ENCODE data around the gene KLHL7. TPM values are rescaled to one million over a fixed set of nuclear protein-coding genes. Genes with fewer than 3 reads are reported as not detected.

KLHL7 gene
- total RNA-seq, 1 experiment from 2014 or later = 20.6 TPM

DNA sequence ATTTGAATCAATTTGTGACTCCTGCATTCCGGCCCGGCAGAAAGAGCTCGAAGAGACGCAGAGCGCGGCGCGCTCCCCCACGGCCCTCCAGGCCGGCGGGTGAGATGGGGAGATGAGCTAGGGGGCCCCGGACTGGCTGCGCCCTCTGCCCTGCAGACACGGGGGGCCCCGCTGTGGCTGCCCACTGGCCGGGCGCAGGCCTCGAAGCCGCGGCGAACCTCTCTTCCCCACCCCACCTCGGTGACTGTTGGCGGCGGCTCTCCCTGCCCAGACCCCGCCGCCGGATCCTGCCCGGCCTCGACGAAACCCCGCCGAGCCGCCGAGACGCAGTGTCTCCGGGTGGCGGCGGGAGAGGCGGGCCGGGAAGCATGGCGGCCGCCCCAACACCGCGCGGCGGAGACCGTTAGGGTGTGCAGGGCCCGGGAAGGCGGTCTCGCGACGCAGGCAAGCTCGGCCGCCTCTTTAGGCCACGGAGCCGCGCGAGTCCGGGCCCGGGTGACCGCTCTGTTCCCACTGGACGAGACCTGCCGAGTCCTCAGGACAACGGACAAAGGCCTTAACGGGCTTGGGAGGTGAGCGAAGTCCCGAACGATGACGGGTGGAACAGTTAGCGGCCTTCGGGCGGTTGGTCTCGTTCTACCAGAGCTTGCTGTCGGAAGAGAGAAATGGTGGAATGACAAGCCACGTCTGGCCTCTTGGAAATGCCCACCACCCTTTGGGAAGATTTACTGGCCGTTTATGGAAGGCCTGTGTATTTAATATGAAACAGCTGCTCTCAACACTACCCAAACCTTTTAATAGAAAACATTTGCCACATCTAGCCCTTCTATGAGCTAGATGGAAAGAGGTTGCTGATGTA lies 100.6 kb downstream of the KLHL7 start:
- Histone ChIP-seq H3K27me3 (ENCODE audit: insufficient read depth, low read length) (no peaks in the 10 kb centered on the region), H2AFZ (ENCODE audit: low read depth, low read length, poor library complexity, severe bottlenecking) (no peak overlapping the region), H3K9me3 (ENCODE audit: control insufficient read depth in 1 of 2, insufficient read depth in 1 of 2, low read depth in 1 of 2, low read length in 2 of 2) (no peaks in the 10 kb centered on the region), H3K9me2 (ENCODE audit: insufficient read depth) (no peaks in the 10 kb centered on the region), H3K79me2 (ENCODE audit: insufficient read depth, low read length) (no peaks in the 10 kb centered on the region), H3K4me2 (ENCODE audit: low read length) (no peak overlapping the region), H4K20me1 (ENCODE audit: insufficient read depth) (no peaks in the 10 kb centered on the region), H3K27ac (ENCODE audit: low read depth, low read length) (no peak overlapping the region), H3K36me3 (ENCODE audit: control insufficient read depth in 1 of 2, insufficient read depth in 2 of 2, low read length in 2 of 2) (peaks cover 0 to 1% of the 10 kb centered on the region in 2 experiments; a peak in 2 of 4 replicates), H3K9ac (ENCODE audit: low read length) (no peak overlapping the region), H3K4me3 (replicated peaks in 1 of 2; ENCODE audit: low read depth in 1 of 2, low read length in 2 of 2) (no peak overlapping the region), H3K4me1 (ENCODE audit: control insufficient read depth in 1 of 2, insufficient read depth in 2 of 2, low read length in 2 of 2) (no peaks in the 10 kb centered on the region)
- ChIA-PET CTCF (no interaction called here), POLR2A (no interaction called here), RAD21 (ENCODE audit: low non-redundant PET in 1 of 2, low total read pairs in 2 of 2, uncharacterized antibody in 2 of 2, unreplicated experiment in 2 of 2) (no interaction called here)
- intact Hi-C loops (cut with micrococcal nuclease) = no loop called here
- TF ChIP-seq SIN3A (IDR thresholded peaks at IDR 0.05; ENCODE audit: low read depth) (no peak), EZH2phosphoT487 (IDR thresholded peaks at IDR 0.05; ENCODE audit: borderline replicate concordance) (no peak), ZFX (IDR thresholded peaks at IDR 0.05) (no peak), YY1 (IDR thresholded peaks at IDR 0.05; ENCODE audit: extremely low read depth, insufficient replicate concordance, low read depth, low read length) (no peak), SP1 (IDR thresholded peaks at IDR 0.05; ENCODE audit: low read depth) (no peak), ATF3 (IDR thresholded peaks at IDR 0.05) (no peak), CEBPB (IDR thresholded peaks at IDR 0.05; ENCODE audit: low read depth) (no peak)
- no peak for ATAC-seq
- BruUV-seq (replicated peaks) = no TSS peak
- DNase-seq (ENCODE audit: low read depth, low spot score) = no peak

DNA sequence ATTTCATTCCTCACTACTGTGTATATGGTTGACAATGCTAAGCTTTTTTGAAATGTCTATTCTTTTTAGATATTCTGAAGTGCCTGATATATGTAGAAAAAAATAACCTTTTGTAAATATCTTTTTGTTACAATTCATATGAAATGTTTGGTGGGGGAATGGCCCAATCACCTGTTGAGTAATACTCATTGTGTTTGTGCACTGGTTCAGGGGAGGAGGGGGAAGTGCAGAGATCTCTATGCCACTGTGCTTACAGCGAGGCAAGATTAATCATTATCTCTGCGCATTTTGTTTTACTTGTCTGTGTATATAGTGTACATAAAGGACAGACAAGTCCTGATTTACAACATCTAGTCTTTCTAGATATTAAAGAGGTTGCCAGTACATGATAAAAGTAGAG lies 101.4 kb downstream of the KLHL7 start:
- RAD21 ChIA-PET (ENCODE audit: low non-redundant PET in 1 of 2, low total read pairs in 2 of 2, uncharacterized antibody in 2 of 2, unreplicated experiment in 2 of 2) = no interaction called here
- TF ChIP-seq MAX (IDR thresholded peaks at IDR 0.05) (no peak), CBX3 (IDR thresholded peaks at IDR 0.05; ENCODE audit: low read depth) (no peak), JUND (IDR thresholded peaks at IDR 0.05) (no peak), POLR2AphosphoS5 (IDR thresholded peaks at IDR 0.05; ENCODE audit: low read depth, low read length) (no peak), POLR2A (IDR thresholded peaks at IDR 0.05; ENCODE audit: borderline replicate concordance, extremely low read depth, insufficient read depth, insufficient read length) (no peak), TCF7L2 (IDR thresholded peaks at IDR 0.05; ENCODE audit: borderline replicate concordance, extremely low read depth, insufficient read depth, insufficient read length) (no peak), SP1 (IDR thresholded peaks at IDR 0.05; ENCODE audit: low read depth) (no peak)
- TF ChIP-seq, protein P1, sequence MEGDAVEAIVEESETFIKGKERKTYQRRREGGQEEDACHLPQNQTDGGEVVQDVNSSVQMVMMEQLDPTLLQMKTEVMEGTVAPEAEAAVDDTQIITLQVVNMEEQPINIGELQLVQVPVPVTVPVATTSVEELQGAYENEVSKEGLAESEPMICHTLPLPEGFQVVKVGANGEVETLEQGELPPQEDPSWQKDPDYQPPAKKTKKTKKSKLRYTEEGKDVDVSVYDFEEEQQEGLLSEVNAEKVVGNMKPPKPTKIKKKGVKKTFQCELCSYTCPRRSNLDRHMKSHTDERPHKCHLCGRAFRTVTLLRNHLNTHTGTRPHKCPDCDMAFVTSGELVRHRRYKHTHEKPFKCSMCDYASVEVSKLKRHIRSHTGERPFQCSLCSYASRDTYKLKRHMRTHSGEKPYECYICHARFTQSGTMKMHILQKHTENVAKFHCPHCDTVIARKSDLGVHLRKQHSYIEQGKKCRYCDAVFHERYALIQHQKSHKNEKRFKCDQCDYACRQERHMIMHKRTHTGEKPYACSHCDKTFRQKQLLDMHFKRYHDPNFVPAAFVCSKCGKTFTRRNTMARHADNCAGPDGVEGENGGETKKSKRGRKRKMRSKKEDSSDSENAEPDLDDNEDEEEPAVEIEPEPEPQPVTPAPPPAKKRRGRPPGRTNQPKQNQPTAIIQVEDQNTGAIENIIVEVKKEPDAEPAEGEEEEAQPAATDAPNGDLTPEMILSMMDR (IDR thresholded peaks at IDR 0.05 in 2 of 3, conservative IDR thresholded peaks at IDR 0.05 in 1 of 3; ENCODE audit: borderline replicate concordance in 1 of 3, insufficient read depth in 1 of 3, low read depth in 2 of 3, low read length in 2 of 3) = no peak
- TF ChIP-seq, protein P2, sequence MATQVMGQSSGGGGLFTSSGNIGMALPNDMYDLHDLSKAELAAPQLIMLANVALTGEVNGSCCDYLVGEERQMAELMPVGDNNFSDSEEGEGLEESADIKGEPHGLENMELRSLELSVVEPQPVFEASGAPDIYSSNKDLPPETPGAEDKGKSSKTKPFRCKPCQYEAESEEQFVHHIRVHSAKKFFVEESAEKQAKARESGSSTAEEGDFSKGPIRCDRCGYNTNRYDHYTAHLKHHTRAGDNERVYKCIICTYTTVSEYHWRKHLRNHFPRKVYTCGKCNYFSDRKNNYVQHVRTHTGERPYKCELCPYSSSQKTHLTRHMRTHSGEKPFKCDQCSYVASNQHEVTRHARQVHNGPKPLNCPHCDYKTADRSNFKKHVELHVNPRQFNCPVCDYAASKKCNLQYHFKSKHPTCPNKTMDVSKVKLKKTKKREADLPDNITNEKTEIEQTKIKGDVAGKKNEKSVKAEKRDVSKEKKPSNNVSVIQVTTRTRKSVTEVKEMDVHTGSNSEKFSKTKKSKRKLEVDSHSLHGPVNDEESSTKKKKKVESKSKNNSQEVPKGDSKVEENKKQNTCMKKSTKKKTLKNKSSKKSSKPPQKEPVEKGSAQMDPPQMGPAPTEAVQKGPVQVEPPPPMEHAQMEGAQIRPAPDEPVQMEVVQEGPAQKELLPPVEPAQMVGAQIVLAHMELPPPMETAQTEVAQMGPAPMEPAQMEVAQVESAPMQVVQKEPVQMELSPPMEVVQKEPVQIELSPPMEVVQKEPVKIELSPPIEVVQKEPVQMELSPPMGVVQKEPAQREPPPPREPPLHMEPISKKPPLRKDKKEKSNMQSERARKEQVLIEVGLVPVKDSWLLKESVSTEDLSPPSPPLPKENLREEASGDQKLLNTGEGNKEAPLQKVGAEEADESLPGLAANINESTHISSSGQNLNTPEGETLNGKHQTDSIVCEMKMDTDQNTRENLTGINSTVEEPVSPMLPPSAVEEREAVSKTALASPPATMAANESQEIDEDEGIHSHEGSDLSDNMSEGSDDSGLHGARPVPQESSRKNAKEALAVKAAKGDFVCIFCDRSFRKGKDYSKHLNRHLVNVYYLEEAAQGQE (IDR thresholded peaks at IDR 0.05; ENCODE audit: low read depth) = no peak

More for the DNA sequence above, 101.4 kb downstream of the KLHL7 start:
- BruUV-seq (replicated peaks) = no TSS peak
- ATAC-seq (no peak), DNase-seq (ENCODE audit: low read depth, low spot score) (no peak)
- Histone ChIP-seq H3K4me2 (ENCODE audit: low read length) (no peak overlapping the region), H3K9me2 (ENCODE audit: insufficient read depth) (no peaks in the 10 kb centered on the region), H3K36me3 (ENCODE audit: control insufficient read depth in 1 of 2, insufficient read depth in 2 of 2, low read length in 2 of 2) (no peaks in the 10 kb centered on the region), H3K4me1 (ENCODE audit: control insufficient read depth in 1 of 2, insufficient read depth in 2 of 2, low read length in 2 of 2) (no peaks in the 10 kb centered on the region), H3K79me2 (ENCODE audit: insufficient read depth, low read length) (no peaks in the 10 kb centered on the region), H3K9me3 (ENCODE audit: control insufficient read depth in 1 of 2, insufficient read depth in 1 of 2, low read depth in 1 of 2, low read length in 2 of 2) (no peaks in the 10 kb centered on the region), H3K4me3 (replicated peaks in 1 of 2; ENCODE audit: low read depth in 1 of 2, low read length in 2 of 2) (no peak overlapping the region), H3K27me3 (ENCODE audit: insufficient read depth, low read length) (no peaks in the 10 kb centered on the region), H2AFZ (ENCODE audit: low read depth, low read length, poor library complexity, severe bottlenecking) (no peak overlapping the region), H3K9ac (ENCODE audit: low read length) (no peak overlapping the region), H4K20me1 (ENCODE audit: insufficient read depth) (no peaks in the 10 kb centered on the region), H3K27ac (ENCODE audit: low read depth, low read length) (no peak overlapping the region)
- POLR2A ChIA-PET = no interaction called here
- intact Hi-C loops (cut with micrococcal nuclease) = no loop called here
- CTCF ChIA-PET = no interaction called here

Measured in HCT116 (cell line).